Glutamatergic neuron (in vitro differentiated cells): Measurements from ENCODE around the gene DOCK2. TPM values are rescaled to one million over a fixed set of nuclear protein-coding genes. Genes with fewer than 3 reads are reported as not detected.
"Not testable (repeated sequence)": the region's sequence is repeated elsewhere in the genome, so short reads cannot be mapped to it uniquely, and the experiment has no call there.

ENCODE experiments used
- DNase-seq: peaks from one replicate; pipeline ENCODE4 v3.0.0; 2022
- H3K27ac Mint-ChIP-seq: one replicate; pipeline ENCODE4 v1.8.0; 2020; ENCODE audit warnings: mild to moderate bottlenecking, mixed read lengths, inconsistent platforms; ENCODE audit not compliant: unreplicated experiment
- H3K27me3 Mint-ChIP-seq: one replicate; pipeline ENCODE4 v1.8.0; 2020; ENCODE audit warnings: mild to moderate bottlenecking, moderate library complexity, mixed read lengths, inconsistent platforms; ENCODE audit not compliant: unreplicated experiment
- H3K36me3 Mint-ChIP-seq: one replicate; pipeline ENCODE4 v1.8.0; 2020; ENCODE audit warnings: mild to moderate bottlenecking, mixed read lengths, inconsistent platforms; ENCODE audit not compliant: unreplicated experiment
- H3K4me1 Mint-ChIP-seq: one replicate; pipeline ENCODE4 v1.8.0; 2020; ENCODE audit warnings: mild to moderate bottlenecking, low read depth, mixed read lengths, inconsistent platforms; ENCODE audit not compliant: unreplicated experiment
- H3K4me3 Mint-ChIP-seq: one replicate; pipeline ENCODE4 v1.8.0; 2020; ENCODE audit warnings: mild to moderate bottlenecking, mixed read lengths, inconsistent platforms; ENCODE audit not compliant: unreplicated experiment
- H3K9me3 Mint-ChIP-seq: one replicate; pipeline ENCODE4 v1.8.0; 2020; ENCODE audit warnings: mild to moderate bottlenecking, moderate library complexity, mixed read lengths, inconsistent platforms; ENCODE audit not compliant: unreplicated experiment
- total RNA-seq: library from RNA; stranded (reverse); fragmentation: NEBNext Ultra II Directional; extraction: Animal tissue kit (Norgen Biotek cat#: 25700); gene quantifications from one replicate; pipeline ENCODE4 v1.2.1, GENCODE V29; 2021; ENCODE audit not compliant: unreplicated experiment
- TF ChIP-seq, protein P1 (sequence below): fragments of 200-600 bp; sonication (generic); IDR thresholded peaks from one replicate; pipeline ENCODE4 v1.5.0; 2021; ENCODE audit not compliant: partially characterized antibody, unreplicated experiment

Gene DOCK2
- total RNA-seq, 1 donor from 2014 or later = 0.66 TPM

GRCh38 chr5:169653091-169653490, 16.0 kb downstream of the DOCK2 start:
- peaks cover 2% of the 10 kb centered on the region for H3K27me3 Mint-ChIP-seq
- H3K9me3 Mint-ChIP-seq = no peaks in the 10 kb centered on the region
- no peak overlapping the region for H3K27ac Mint-ChIP-seq
- DNase-seq = no peak
- H3K4me3 Mint-ChIP-seq = no peak overlapping the region
- TF ChIP-seq, protein P1, sequence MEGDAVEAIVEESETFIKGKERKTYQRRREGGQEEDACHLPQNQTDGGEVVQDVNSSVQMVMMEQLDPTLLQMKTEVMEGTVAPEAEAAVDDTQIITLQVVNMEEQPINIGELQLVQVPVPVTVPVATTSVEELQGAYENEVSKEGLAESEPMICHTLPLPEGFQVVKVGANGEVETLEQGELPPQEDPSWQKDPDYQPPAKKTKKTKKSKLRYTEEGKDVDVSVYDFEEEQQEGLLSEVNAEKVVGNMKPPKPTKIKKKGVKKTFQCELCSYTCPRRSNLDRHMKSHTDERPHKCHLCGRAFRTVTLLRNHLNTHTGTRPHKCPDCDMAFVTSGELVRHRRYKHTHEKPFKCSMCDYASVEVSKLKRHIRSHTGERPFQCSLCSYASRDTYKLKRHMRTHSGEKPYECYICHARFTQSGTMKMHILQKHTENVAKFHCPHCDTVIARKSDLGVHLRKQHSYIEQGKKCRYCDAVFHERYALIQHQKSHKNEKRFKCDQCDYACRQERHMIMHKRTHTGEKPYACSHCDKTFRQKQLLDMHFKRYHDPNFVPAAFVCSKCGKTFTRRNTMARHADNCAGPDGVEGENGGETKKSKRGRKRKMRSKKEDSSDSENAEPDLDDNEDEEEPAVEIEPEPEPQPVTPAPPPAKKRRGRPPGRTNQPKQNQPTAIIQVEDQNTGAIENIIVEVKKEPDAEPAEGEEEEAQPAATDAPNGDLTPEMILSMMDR = no peak
- H3K36me3 Mint-ChIP-seq = no peaks in the 10 kb centered on the region
- no peaks in the 10 kb centered on the region for H3K4me1 Mint-ChIP-seq

DNA sequence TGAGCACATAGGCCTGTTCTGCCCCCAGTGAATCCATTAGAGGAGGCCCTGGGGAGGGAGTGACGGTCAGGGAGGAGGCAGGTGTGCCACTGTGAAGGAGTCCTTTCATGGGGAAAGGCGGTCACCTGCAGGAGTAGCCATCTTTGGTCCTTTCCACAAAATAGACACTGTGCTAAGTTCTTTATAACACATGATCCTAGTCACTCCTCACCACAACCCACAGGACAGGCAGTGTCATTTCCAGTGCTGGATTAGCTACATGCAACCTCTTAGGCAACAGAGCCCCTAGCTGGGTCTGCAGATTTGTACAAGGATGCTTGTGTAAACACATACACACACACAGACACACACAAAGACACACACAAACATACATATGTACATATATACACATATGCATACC, 18.3 kb downstream of the DOCK2 start:
- TF ChIP-seq, protein P1 = no peak
- H3K36me3 Mint-ChIP-seq = no peaks in the 10 kb centered on the region
- peaks cover 2% of the 10 kb centered on the region for H3K27me3 Mint-ChIP-seq

DNA sequence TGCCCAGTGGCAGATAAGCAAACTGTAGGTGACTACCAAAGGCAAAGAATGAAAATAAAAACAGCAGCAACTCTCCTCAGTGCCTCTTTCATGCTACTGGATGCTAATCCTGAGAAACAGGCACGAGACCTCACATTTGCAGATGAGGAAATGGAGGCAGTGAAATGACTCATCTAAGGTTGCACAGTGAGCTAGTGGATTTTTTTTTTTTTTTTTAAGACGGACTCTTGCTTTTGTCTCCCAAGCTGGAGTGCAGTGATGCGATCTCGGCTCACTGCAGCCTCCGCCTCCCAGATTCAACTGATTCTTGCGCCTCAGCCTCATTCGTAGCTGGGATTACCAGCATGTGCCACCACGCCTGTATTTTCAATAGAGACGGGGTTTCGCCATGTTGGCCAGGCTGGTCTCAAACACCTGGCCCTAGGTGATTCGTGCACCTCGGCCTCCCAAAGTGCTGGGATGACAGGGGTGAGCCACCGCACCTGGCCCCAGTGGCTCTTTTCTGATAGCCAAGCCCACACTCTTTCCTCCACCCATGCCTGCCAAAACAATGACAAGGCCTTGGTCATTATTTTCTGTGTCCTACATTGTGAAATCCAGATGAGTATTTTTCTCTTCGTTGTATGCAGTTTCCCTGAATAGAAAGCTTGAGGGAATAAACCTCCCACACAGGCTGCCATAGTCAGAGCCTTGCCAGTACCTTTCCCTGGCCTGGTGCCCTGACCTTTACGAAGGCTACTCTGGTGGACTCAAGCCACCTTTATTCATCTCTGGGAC, 19.2 kb downstream of the DOCK2 start:
- TF ChIP-seq, protein P1 = no peak
- H3K9me3 Mint-ChIP-seq = no peaks in the 10 kb centered on the region

More for the DNA sequence above, 18.3 kb downstream of the DOCK2 start:
- H3K4me1 Mint-ChIP-seq = no peaks in the 10 kb centered on the region
- no peak overlapping the region for H3K27ac Mint-ChIP-seq
- no peak overlapping the region for H3K4me3 Mint-ChIP-seq
- no peak for DNase-seq
- H3K9me3 Mint-ChIP-seq = no peaks in the 10 kb centered on the region

GRCh38 chr5:169657127-169657526, 20.1 kb downstream of the DOCK2 start:
- H3K36me3 Mint-ChIP-seq = no peaks in the 10 kb centered on the region
- no peak overlapping the region for H3K27ac Mint-ChIP-seq
- TF ChIP-seq, protein P1 = no peak
- no peak overlapping the region for H3K4me3 Mint-ChIP-seq
- peaks cover 2% of the 10 kb centered on the region for H3K9me3 Mint-ChIP-seq
- H3K27me3 Mint-ChIP-seq = no peaks in the 10 kb centered on the region
- DNase-seq = no peak
- H3K4me1 Mint-ChIP-seq = no peaks in the 10 kb centered on the region

More for the DNA sequence above, 19.2 kb downstream of the DOCK2 start:
- no peak overlapping the region for H3K4me3 Mint-ChIP-seq
- no peak for DNase-seq
- H3K4me1 Mint-ChIP-seq = no peaks in the 10 kb centered on the region
- H3K27me3 Mint-ChIP-seq = peaks cover 2% of the 10 kb centered on the region
- H3K27ac Mint-ChIP-seq = no peak overlapping the region
- no peaks in the 10 kb centered on the region for H3K36me3 Mint-ChIP-seq

- H3K4me3 Mint-ChIP-seq, H3K27ac Mint-ChIP-seq, H3K27me3 Mint-ChIP-seq, DNase-seq, H3K9me3 Mint-ChIP-seq, H3K4me1 Mint-ChIP-seq: not testable (repeated sequence)
- peaks cover 19% of the 10 kb centered on the region for H3K36me3 Mint-ChIP-seq
These were observed 25.4 kb downstream of the DOCK2 start for GRCh38 chr5:169662451-169662850.
